VCaP (cell line): ENCODE results near the gene SHISAL1.

Experiments used
- H3K27ac ChIP-seq: fragments of 450-650 bp; 2 replicates; pipeline ENCODE4 v1.5.1; 2017
- TF ChIP-seq, protein P1 (sequence below): fragments of 450-650 bp; conservative IDR thresholded peaks from 2 replicates; pipeline ENCODE4 v1.5.1; 2017; ENCODE audit warnings: mild to moderate bottlenecking, moderate library complexity

Gene SHISAL1

DNA sequence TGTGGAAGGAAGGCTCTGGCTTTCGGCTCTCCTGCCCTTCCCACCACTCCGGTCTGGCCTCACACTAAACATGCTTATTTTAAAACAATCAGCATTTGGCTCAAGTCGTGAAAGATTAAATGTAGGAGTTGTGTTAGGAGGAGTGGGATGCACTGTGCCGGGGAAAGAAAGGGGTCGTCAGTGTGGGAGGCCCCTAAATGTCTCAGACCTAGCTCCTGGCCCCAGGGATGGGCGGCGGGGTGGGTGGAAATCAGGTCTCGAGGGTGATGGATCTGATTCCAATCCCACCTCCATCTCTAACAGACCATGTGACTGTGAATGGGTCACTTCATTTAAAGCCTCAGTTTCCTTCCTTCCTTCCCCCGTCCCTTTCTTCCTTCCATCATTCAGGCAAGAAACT lies 6.9 kb upstream of the SHISAL1 start:
- no peak overlapping the region for H3K27ac ChIP-seq
- TF ChIP-seq, protein P1, sequence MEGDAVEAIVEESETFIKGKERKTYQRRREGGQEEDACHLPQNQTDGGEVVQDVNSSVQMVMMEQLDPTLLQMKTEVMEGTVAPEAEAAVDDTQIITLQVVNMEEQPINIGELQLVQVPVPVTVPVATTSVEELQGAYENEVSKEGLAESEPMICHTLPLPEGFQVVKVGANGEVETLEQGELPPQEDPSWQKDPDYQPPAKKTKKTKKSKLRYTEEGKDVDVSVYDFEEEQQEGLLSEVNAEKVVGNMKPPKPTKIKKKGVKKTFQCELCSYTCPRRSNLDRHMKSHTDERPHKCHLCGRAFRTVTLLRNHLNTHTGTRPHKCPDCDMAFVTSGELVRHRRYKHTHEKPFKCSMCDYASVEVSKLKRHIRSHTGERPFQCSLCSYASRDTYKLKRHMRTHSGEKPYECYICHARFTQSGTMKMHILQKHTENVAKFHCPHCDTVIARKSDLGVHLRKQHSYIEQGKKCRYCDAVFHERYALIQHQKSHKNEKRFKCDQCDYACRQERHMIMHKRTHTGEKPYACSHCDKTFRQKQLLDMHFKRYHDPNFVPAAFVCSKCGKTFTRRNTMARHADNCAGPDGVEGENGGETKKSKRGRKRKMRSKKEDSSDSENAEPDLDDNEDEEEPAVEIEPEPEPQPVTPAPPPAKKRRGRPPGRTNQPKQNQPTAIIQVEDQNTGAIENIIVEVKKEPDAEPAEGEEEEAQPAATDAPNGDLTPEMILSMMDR = no peak

DNA sequence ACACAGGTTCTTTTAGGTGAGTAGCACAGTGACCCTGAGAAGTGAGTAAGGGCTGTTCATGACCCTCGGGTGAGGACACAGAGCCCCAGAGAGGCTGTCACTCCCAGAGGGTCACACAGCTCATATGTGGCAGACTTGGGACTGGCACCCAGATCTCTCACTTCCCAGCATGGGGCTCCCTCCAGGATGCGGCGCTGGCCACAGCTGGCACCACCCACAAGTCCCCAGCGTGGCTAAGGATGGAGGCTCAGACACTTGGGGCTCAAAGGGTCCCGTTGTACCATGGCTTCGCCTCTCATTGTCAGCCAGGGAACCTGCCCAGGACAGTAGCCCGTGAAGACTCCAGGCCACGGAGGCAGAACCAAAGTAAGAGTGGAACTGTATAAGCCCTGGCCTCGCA lies 6.0 kb upstream of the SHISAL1 start:
- TF ChIP-seq, protein P1 = no peak

DNA sequence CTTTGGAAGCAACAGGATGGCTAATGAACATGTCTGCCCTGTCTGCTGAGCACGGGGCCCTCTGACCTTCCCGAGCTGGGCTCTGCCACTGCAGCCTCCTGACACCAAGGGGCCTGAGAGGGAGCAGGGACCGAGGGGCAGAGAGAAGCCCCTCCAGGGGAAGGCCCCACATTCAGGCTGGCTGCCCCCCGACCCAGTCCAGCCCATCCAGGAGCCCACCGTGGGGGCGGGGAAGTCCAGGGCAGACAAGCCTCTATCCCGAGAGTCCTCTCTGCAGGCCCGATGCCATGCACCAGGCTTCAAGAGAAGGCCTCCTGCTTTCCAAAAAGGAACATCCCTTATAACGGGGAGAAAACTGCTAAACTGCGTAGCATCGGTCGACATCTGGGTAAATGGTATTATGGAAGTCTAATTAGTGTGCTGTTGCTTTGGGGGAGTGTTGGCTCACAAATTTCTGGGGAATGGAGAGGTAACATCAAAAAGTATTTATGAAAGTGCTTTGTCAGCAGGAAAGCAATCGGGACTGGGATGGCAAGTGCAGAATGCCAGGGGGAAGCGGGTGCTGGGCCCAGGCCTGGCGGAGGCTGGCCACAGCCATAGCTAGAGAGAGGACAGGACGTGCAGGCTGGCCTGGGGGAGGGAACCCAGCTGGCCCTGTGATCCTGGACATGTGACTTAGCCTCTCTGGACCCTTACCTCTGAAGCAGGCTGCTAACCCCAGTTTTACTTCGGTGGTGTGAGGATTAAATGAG lies 5.3 kb upstream of the SHISAL1 start:
- TF ChIP-seq, protein P1 = no peak

More for the DNA sequence above, 6.0 kb upstream of the SHISAL1 start:
- no peak overlapping the region for H3K27ac ChIP-seq

DNA sequence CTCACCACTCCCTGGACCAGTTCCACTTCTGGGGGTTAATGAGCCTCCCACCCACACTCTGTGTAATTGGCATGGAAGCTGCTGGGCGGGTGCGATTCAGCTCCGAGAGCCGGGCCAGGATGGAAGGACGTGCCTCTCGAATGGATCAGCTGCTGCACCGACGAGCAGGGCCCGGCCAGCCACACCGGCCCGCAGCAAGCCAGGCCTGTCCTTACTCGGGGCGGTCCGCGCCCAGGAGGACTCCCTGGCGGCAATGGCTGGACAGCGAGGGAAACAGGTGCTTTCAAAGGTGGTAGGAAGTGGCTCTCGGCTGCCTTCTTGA lies 4.3 kb upstream of the SHISAL1 start:
- TF ChIP-seq, protein P1 = no peak

More for the DNA sequence above, 5.3 kb upstream of the SHISAL1 start:
- H3K27ac ChIP-seq = no peak overlapping the region

DNA sequence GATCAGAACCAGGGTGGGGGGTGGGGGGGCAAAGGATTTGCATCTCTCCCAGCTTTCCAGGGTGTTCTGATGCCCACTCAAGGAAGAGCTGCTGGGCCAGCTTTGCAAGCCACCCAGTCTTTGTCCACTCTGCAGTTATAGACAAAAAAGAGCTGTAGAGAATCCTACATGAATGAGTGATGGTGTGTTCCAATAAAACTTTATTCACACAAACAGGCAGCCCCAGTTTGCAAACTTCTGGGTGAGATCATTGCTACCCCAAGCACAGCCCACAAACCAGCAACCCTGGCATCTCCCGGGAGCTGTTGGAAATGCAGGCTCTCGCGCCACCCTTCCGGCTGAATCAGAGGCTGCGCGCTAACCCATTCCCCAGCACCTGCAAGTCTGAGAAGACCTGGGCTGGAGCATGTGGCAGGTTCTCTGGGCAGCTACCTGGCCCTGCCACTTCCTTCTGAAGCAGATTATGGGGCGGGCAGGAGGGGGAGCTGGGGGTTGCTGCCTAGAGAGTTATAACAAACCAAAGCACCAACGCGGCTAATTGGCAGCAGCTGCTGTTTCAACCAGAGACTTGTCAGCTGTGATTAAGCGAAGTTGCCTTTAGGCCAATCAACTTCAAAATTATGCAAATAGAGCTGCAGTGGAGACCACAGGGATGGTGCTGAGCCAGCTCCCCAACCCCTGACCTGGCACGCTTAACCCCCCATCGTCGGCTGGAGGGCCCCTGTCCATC lies 3.8 kb upstream of the SHISAL1 start:
- H3K27ac ChIP-seq = no peak overlapping the region
- TF ChIP-seq, protein P1 = no peak

More for the DNA sequence above, 4.3 kb upstream of the SHISAL1 start:
- no peak overlapping the region for H3K27ac ChIP-seq

DNA sequence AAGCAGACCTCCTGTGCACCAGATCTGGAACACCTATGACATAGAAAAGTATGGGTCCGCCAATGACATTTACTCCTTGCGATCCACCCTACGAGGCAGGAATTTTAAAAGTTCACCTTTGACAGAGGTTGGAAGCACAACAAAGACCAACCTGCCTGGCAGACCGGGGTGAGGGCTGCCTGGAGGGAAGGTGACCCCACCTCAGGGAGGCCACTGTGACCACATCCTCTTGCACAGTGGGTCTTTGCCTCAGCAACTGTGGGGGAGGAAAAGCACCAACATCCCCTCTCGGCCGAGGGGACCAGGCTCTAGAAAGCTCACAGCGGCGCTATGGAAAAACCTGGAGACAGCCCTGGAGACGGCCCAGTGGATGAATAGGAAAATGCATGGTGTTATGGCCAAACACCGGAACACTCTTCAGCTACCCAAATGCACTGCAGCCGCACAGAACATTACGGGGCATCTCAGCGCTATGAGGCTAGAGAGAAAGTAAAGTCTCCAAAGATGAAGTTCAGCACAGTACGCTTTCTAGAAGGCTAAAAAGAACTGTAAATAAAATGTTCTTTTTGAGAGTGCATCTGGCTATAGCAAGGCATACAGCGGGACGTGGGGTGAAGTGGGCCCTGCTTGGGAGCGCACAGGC lies 1.8 kb upstream of the SHISAL1 start:
- H3K27ac ChIP-seq = no peak overlapping the region
- TF ChIP-seq, protein P1 = no peak

DNA sequence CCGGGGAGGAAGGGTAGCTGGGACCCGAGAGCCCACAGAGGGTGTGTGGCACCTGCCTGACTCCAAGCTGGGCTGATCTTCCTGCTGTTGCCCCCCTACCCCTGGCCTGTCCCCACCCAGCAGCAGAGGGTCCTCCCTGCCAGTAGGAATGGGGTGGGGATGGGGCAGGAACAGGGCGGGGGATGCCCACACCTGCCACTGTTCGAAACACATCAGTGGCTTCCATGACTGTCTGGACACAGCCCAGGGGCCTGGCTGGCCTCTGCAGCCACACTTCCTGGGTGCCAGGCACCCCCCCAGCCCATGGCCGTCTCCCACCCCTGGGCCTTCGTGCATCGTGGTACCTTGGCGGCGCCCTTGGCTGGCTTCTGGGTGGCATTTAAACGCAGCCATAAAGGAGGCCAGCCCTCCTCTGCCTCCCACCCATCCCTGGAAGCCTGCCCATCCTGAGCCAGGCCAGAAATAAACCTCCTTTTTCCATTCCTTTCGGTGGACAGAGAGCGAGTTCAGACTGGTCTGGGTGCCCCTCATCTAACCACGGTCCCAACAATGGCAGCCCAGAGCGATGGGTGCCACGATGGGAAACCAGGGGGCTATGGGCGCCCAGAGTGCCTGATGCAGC lies 745 bp upstream of the SHISAL1 start:
- TF ChIP-seq, protein P1 = no peak
- no peak overlapping the region for H3K27ac ChIP-seq
